ENCODE results near the gene TIMM8A. TPM values are rescaled to one million over a fixed set of nuclear protein-coding genes. Genes with fewer than 3 reads are reported as not detected.

Gene TIMM8A
- 2.2 TPM for total RNA-seq (ENCODE audit: insufficient read depth, low replicate concordance)

- peak; percentile 75 for DNase-seq (ENCODE audit: low spot score)
These were observed at the start of gene TIMM8A for GRCh38 chrX:101348452-101349192. Gene TIMM8A, minus strand, starts transcription at chrX:101348742. Its CDS starts 78 bp downstream, at chrX:101348664.

GRCh38 chrX:101397779-101398178, 49.2 kb upstream of the TIMM8A start:
- no peak for DNase-seq (ENCODE audit: low spot score)

GRCh38 chrX:101395789-101396188, 47.2 kb upstream of the TIMM8A start:
- no peak for DNase-seq (ENCODE audit: low spot score)

GRCh38 chrX:101394372-101394771, 45.8 kb upstream of the TIMM8A start:
- no peak for DNase-seq (ENCODE audit: low spot score)

- DNase-seq (ENCODE audit: low spot score), result no peak
These were observed 45.2 kb upstream of the TIMM8A start for GRCh38 chrX:101393530-101394305.

GRCh38 chrX:101391831-101392230, 43.3 kb upstream of the TIMM8A start:
- DNase-seq (ENCODE audit: low spot score), result no peak

- DNase-seq (ENCODE audit: low spot score), result peak; percentile 94
These were observed 42.4 kb upstream of the TIMM8A start, which contains the start of gene RPL36A for GRCh38 chrX:101390664-101391525. Gene RPL36A, plus strand, starts transcription at chrX:101391011. Its CDS starts 33 bp downstream, at chrX:101391044.

GRCh38 chrX:101388604-101389003, 40.1 kb upstream of the TIMM8A start:
- no peak for DNase-seq (ENCODE audit: low spot score)

- no peak for DNase-seq (ENCODE audit: low spot score)
These were observed 38.0 kb upstream of the TIMM8A start for GRCh38 chrX:101386542-101386885.

- no peak for DNase-seq (ENCODE audit: low spot score)
These were observed 37.4 kb upstream of the TIMM8A start, which contains the start of gene BTK for GRCh38 chrX:101385795-101386541. Gene BTK, minus strand, starts transcription at chrX:101386191. Its CDS starts 10,907 bp downstream, at chrX:101375284.

GRCh38 chrX:101385026-101385684, 36.6 kb upstream of the TIMM8A start:
- no peak for DNase-seq (ENCODE audit: low spot score)

- no peak for DNase-seq (ENCODE audit: low spot score)
These were observed 35.2 kb upstream of the TIMM8A start for GRCh38 chrX:101383679-101384205.

GRCh38 chrX:101377547-101377946, 29.0 kb upstream of the TIMM8A start:
- no peak for DNase-seq (ENCODE audit: low spot score)

GRCh38 chrX:101370888-101371504, 22.5 kb upstream of the TIMM8A start:
- no peak for DNase-seq (ENCODE audit: low spot score)

- DNase-seq (ENCODE audit: low spot score), result no peak
These were observed 21.1 kb upstream of the TIMM8A start for GRCh38 chrX:101369687-101370086.

- no peak for DNase-seq (ENCODE audit: low spot score)
These were observed 20.3 kb upstream of the TIMM8A start for GRCh38 chrX:101368800-101369199.

- DNase-seq (ENCODE audit: low spot score), result no peak
These were observed 16.8 kb upstream of the TIMM8A start for GRCh38 chrX:101365301-101365795.

- DNase-seq (ENCODE audit: low spot score), result no peak
These were observed 14.2 kb upstream of the TIMM8A start for GRCh38 chrX:101362757-101363156.

GRCh38 chrX:101362116-101362515, 13.6 kb upstream of the TIMM8A start:
- no peak for DNase-seq (ENCODE audit: low spot score)

- no peak for DNase-seq (ENCODE audit: low spot score)
These were observed 11.8 kb upstream of the TIMM8A start for GRCh38 chrX:101360390-101360789.
